Measurements from ENCODE around the gene CCNA1.

- TF ChIP-seq ZNF292 (tag by site-specific recombination; IDR thresholded peaks at IDR 0.05; ENCODE audit: borderline replicate concordance, low read depth) (no peak), RBAK (tag by site-specific recombination; IDR thresholded peaks at IDR 0.05) (no peak), ZNF138 (tag by site-specific recombination; IDR thresholded peaks at IDR 0.05; ENCODE audit: borderline replicate concordance) (no peak), ZBTB26 (tag by site-specific recombination; optimal IDR thresholded peaks at IDR 0.05) (no peak), CTCF (tag by site-specific recombination; IDR thresholded peaks at IDR 0.05) (no peak), HOXA7 (CRISPR knock-in tag; IDR thresholded peaks at IDR 0.05; ENCODE audit: borderline replicate concordance) (no peak), ZNF529 (tag by site-specific recombination; IDR thresholded peaks at IDR 0.05; ENCODE audit: insufficient replicate concordance) (no peak), ZNF660 (tag by site-specific recombination; IDR thresholded peaks at IDR 0.05) (no peak), ZNF398 (tag by site-specific recombination; IDR thresholded peaks at IDR 0.05) (no peak), ELK4 (IDR thresholded peaks at IDR 0.05; ENCODE audit: borderline replicate concordance, low read depth, low read length) (no peak), ZNF658 (tag by site-specific recombination; IDR thresholded peaks at IDR 0.05) (no peak), ZNF639 (tag by site-specific recombination; IDR thresholded peaks at IDR 0.05) (no peak), ZBTB8A (tag by site-specific recombination; IDR thresholded peaks at IDR 0.05) (no peak)
These were observed 24.3 kb downstream of the CCNA1 start for GRCh38 chr13:36456577-36456976.
